NT2/D1 (cell line): ENCODE results near the gene ZFP64.
"Not testable (repeated sequence)": the region's sequence is repeated elsewhere in the genome, so short reads cannot be mapped to it uniquely, and the experiment has no call there.

Experiments
- DNase-seq: peaks from one replicate; pipeline ENCODE4 v3.0.0-alpha.2; 2011; ENCODE audit warnings: low read depth, low spot score
- H3K27me3 ChIP-seq: 2 replicates; pipeline ENCODE4 v1.6.0; 2011; ENCODE audit warnings: mild to moderate bottlenecking; ENCODE audit not compliant: insufficient read length, insufficient read depth
- H3K36me3 ChIP-seq: 2 replicates; pipeline ENCODE4 v1.6.1; 2011; ENCODE audit warnings: mild to moderate bottlenecking, low read length, mixed read lengths; ENCODE audit not compliant: insufficient read depth, insufficient read length
- H3K4me1 ChIP-seq: 2 replicates; pipeline ENCODE4 v1.5.1; 2011; ENCODE audit not compliant: insufficient read depth, insufficient read length
- H3K4me3 ChIP-seq: 2 replicates; pipeline ENCODE4 v1.5.1; 2011; ENCODE audit warnings: low read depth; ENCODE audit not compliant: insufficient read length
- H3K9ac ChIP-seq: 2 replicates; pipeline ENCODE4 v1.6.0; 2011; ENCODE audit warnings: low read depth; ENCODE audit not compliant: insufficient read length
- H3K9me3 ChIP-seq: 2 replicates; pipeline ENCODE4 v1.5.1; 2011; ENCODE audit warnings: mild to moderate bottlenecking, low read length; ENCODE audit not compliant: insufficient read depth
- SUZ12 ChIP-seq: IDR thresholded peaks from 2 replicates; pipeline ENCODE4 v1.6.1; 2011; ENCODE audit not compliant: insufficient read length, insufficient read depth; ENCODE audit errors: extremely low read depth
- YY1 ChIP-seq: IDR thresholded peaks from 2 replicates; pipeline ENCODE4 v1.6.1; 2011; ENCODE audit not compliant: insufficient read length, insufficient read depth
- ZNF274 ChIP-seq: IDR thresholded peaks from 2 replicates; pipeline ENCODE4 v1.6.1; 2011; ENCODE audit warnings: mild to moderate bottlenecking, low read depth, low read length

Gene ZFP64

GRCh38 chr20:52200870-52201269, 9.3 kb upstream of the ZFP64 start:
- no peak for TF ChIP-seq YY1
- TF ChIP-seq ZNF274 = no peak
- no peak for TF ChIP-seq SUZ12
- no peak for DNase-seq
- Histone ChIP-seq H3K4me1 (no peaks in the 10 kb centered on the region), H3K27me3 (no peaks in the 10 kb centered on the region), H3K36me3 (no peaks in the 10 kb centered on the region), H3K9ac (no peak overlapping the region), H3K9me3 (no peaks in the 10 kb centered on the region), H3K4me3 (no peak overlapping the region)

GRCh38 chr20:52196845-52197244, 5.3 kb upstream of the ZFP64 start:
- no peak for TF ChIP-seq SUZ12
- TF ChIP-seq YY1 = no peak
- no peak for TF ChIP-seq ZNF274
- Histone ChIP-seq H3K27me3 (no peaks in the 10 kb centered on the region), H3K4me1 (peaks cover 2% of the 10 kb centered on the region), H3K9ac (no peak overlapping the region), H3K4me3 (no peak overlapping the region), H3K36me3 (no peaks in the 10 kb centered on the region), H3K9me3 (no peaks in the 10 kb centered on the region)
- DNase-seq = no peak

GRCh38 chr20:52193886-52194545, 2.4 kb upstream of the ZFP64 start:
- Histone ChIP-seq H3K36me3 (no peaks in the 10 kb centered on the region), H3K9me3 (no peaks in the 10 kb centered on the region), H3K27me3 (no peaks in the 10 kb centered on the region), H3K4me3 (no peak overlapping the region), H3K4me1 (peaks cover 4% of the 10 kb centered on the region), H3K9ac (no peak overlapping the region)
- DNase-seq = no peak
- TF ChIP-seq YY1 (no peak), SUZ12 (no peak), ZNF274 (no peak)

- DNase-seq = no peak
- Histone ChIP-seq H3K27me3 (no peaks in the 10 kb centered on the region), H3K4me1 (peaks cover 4% of the 10 kb centered on the region), H3K4me3 (no peak overlapping the region), H3K9ac (no peak overlapping the region), H3K9me3 (no peaks in the 10 kb centered on the region), H3K36me3 (no peaks in the 10 kb centered on the region)
- TF ChIP-seq YY1 = no peak
- no peak for TF ChIP-seq ZNF274
- no peak for TF ChIP-seq SUZ12
Measured at GRCh38 chr20:52193133-52193532, 1.6 kb upstream of the ZFP64 start.

- H3K9me3 ChIP-seq, H3K36me3 ChIP-seq, H3K4me1 ChIP-seq, H3K27me3 ChIP-seq, DNase-seq: not testable (repeated sequence)
- Histone ChIP-seq H3K4me3 (peak overlapping the region; percentile 90), H3K9ac (peak overlapping the region; percentile 95)
Measured at GRCh38 chr20:52192719-52193007, 1.1 kb upstream of the ZFP64 start.

- peak overlapping the region; percentile 95 for H3K9ac ChIP-seq
- TF ChIP-seq SUZ12 (no peak), ZNF274 (no peak), YY1 (no peak)
- peaks cover 4% of the 10 kb centered on the region for H3K4me1 ChIP-seq
- H3K27me3 ChIP-seq = no peaks in the 10 kb centered on the region
- no peaks in the 10 kb centered on the region for H3K36me3 ChIP-seq
- no peaks in the 10 kb centered on the region for H3K9me3 ChIP-seq
- H3K4me3 ChIP-seq = peak overlapping the region; percentile 90
- peak; percentile 57 for DNase-seq
Measured at GRCh38 chr20:52191916-52192718, 538 bp upstream of the ZFP64 start.

- Histone ChIP-seq H3K27me3 (no peaks in the 10 kb centered on the region), H3K9me3 (no peaks in the 10 kb centered on the region), H3K36me3 (peaks cover 12% of the 10 kb centered on the region), H3K9ac (peak overlapping the region; percentile 95), H3K4me3 (peak overlapping the region; percentile 90), H3K4me1 (peaks cover 4% of the 10 kb centered on the region)
- no peak for DNase-seq
- no peak for TF ChIP-seq YY1
- TF ChIP-seq SUZ12 = no peak
- TF ChIP-seq ZNF274 = no peak
Measured at GRCh38 chr20:52190437-52191131, 995 bp downstream of the ZFP64 start.
